Loucy (cell line): ENCODE data around the gene CEP128.

Experiments used
- CTCF ChIP-seq: fragments of 200-600 bp; sonication (generic); conservative IDR thresholded peaks from 2 replicates; pipeline ENCODE4 v1.5.1; 2014; ENCODE audit warnings: mild to moderate bottlenecking, antibody characterized with exemption, low read length
- EZH2phosphoT487 ChIP-seq: fragments of 200-600 bp; IDR thresholded peaks from 2 replicates; pipeline ENCODE4 v1.6.1; 2018; ENCODE audit warnings: antibody characterized with exemption, mild to moderate bottlenecking, moderate library complexity, borderline replicate concordance

- TF ChIP-seq CTCF (no peak), EZH2phosphoT487 (no peak)
Measured at GRCh38 chr14:80584744-80585505, 356.6 kb downstream of the CEP128 start.
